ENCODE data around the gene TTC23.

DNA sequence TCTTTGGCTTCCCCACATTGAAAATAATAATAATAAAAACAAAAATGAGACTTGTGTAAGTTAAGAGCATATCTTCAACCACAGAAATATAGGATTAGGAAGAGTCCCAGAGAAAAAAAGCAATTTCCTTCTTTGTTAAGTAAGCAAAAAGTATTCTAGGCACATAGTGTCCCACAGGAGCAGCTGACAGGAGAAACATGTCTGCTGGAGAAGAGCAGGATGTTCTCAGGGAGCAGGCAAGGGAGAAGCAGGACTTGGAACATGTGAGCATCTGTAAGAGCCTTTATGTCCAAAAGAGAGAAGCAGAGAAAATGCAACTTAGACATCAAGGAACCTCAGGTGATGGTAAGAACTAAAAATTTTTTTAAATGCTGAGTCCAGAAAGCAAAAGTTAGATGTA lies 39.0 kb downstream of the TTC23 start:
- TF ChIP-seq, protein P1, sequence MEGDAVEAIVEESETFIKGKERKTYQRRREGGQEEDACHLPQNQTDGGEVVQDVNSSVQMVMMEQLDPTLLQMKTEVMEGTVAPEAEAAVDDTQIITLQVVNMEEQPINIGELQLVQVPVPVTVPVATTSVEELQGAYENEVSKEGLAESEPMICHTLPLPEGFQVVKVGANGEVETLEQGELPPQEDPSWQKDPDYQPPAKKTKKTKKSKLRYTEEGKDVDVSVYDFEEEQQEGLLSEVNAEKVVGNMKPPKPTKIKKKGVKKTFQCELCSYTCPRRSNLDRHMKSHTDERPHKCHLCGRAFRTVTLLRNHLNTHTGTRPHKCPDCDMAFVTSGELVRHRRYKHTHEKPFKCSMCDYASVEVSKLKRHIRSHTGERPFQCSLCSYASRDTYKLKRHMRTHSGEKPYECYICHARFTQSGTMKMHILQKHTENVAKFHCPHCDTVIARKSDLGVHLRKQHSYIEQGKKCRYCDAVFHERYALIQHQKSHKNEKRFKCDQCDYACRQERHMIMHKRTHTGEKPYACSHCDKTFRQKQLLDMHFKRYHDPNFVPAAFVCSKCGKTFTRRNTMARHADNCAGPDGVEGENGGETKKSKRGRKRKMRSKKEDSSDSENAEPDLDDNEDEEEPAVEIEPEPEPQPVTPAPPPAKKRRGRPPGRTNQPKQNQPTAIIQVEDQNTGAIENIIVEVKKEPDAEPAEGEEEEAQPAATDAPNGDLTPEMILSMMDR (IDR thresholded peaks at IDR 0.05; ENCODE audit: insufficient read depth, low read length), result no peak
- TF ChIP-seq, protein P2, sequence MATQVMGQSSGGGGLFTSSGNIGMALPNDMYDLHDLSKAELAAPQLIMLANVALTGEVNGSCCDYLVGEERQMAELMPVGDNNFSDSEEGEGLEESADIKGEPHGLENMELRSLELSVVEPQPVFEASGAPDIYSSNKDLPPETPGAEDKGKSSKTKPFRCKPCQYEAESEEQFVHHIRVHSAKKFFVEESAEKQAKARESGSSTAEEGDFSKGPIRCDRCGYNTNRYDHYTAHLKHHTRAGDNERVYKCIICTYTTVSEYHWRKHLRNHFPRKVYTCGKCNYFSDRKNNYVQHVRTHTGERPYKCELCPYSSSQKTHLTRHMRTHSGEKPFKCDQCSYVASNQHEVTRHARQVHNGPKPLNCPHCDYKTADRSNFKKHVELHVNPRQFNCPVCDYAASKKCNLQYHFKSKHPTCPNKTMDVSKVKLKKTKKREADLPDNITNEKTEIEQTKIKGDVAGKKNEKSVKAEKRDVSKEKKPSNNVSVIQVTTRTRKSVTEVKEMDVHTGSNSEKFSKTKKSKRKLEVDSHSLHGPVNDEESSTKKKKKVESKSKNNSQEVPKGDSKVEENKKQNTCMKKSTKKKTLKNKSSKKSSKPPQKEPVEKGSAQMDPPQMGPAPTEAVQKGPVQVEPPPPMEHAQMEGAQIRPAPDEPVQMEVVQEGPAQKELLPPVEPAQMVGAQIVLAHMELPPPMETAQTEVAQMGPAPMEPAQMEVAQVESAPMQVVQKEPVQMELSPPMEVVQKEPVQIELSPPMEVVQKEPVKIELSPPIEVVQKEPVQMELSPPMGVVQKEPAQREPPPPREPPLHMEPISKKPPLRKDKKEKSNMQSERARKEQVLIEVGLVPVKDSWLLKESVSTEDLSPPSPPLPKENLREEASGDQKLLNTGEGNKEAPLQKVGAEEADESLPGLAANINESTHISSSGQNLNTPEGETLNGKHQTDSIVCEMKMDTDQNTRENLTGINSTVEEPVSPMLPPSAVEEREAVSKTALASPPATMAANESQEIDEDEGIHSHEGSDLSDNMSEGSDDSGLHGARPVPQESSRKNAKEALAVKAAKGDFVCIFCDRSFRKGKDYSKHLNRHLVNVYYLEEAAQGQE (IDR thresholded peaks at IDR 0.05; ENCODE audit: insufficient replicate concordance, low read depth), result no peak
- no peak for TF ChIP-seq SPI1 (IDR thresholded peaks at IDR 0.05; ENCODE audit: borderline replicate concordance, low read depth)
- TF ChIP-seq POLR2AphosphoS5 (IDR thresholded peaks at IDR 0.05; ENCODE audit: low read depth), result no peak
